Esophagus squamous epithelium (tissue), 5 donors: ENCODE data around the gene CHI3L1. TPM values are rescaled to one million over a fixed set of nuclear protein-coding genes. Genes with fewer than 3 reads are reported as not detected.

Experiments
- DNase-seq: peaks from one replicate; lab custom pipeline; 2025; lab: John Stamatoyannopoulos, UW
- H3K27ac ChIP-seq, 4 donors: fragments of 200-600 bp; sonication (generic); one replicate each; pipeline ENCODE4 v1.5.1; 2016 to 2019; ENCODE audit warnings: mild to moderate bottlenecking in 1 of 4
- H3K27me3 ChIP-seq, 4 donors: fragments of 200-600 bp; sonication (generic); 1 replicate in 3 of 4; 2 replicates in 1 of 4; pipeline versions ENCODE4 v1.5.1 to v1.6.0; 2017 to 2021; ENCODE audit warnings: antibody characterized with exemption in 1 of 4
- H3K36me3 ChIP-seq, 3 donors: fragments of 200-600 bp; sonication (generic); one replicate each; pipeline ENCODE4 v1.5.1; 2016 to 2019
- H3K4me1 ChIP-seq, 3 donors: fragments of 200-600 bp; sonication (generic); one replicate each; pipeline ENCODE4 v1.5.1; 2017 to 2019
- H3K4me3 ChIP-seq, 4 donors: fragments of 200-600 bp; sonication (generic); 1 replicate in 3 of 4; 2 replicates in 1 of 4; pipeline ENCODE4 v1.5.1; 2016 to 2019; ENCODE audit warnings: mild to moderate bottlenecking in 2 of 4, moderate library complexity in 1 of 4
- H3K9me3 ChIP-seq, 3 donors: fragments of 200-600 bp; sonication (generic); one replicate each; pipeline ENCODE4 v1.5.1; 2016 to 2019
- CTCF ChIP-seq, 6 experiments: fragments of 450-650 bp in 4 of 6; fragments of 200-600 bp in 2 of 6; sonication (generic) in 2 of 6; IDR thresholded peaks; one replicate each; pipeline ENCODE4 v1.5.1; 2016 to 2019; ENCODE audit warnings: antibody characterized with exemption in 6 of 6, mild to moderate bottlenecking in 4 of 6, moderate library complexity in 4 of 6
- POLR2A ChIP-seq, 4 donors: fragments of 450-650 bp; IDR thresholded peaks; one replicate each; pipeline ENCODE4 v1.6.1; 2017; ENCODE audit warnings: antibody characterized with exemption in 4 of 4, mild to moderate bottlenecking in 4 of 4, moderate library complexity in 3 of 4
- WGBS, 2 donors: methylation state at CpG; one replicate each; pipeline ENCODE4 v1.1.5; 2018; 5-methylcytosine and 5-hydroxymethylcytosine counted together
- intact Hi-C: fragments of 100-400 bp; cut with DNase I; formaldehyde crosslinking; loops from one replicate; pipeline ENCODE4 v1.15.0; 2022
- total RNA-seq, 4 donors: library from RNA; depleted of rRNA; stranded (reverse); fragments of >200 nt; gene quantifications; one replicate each; pipeline ENCODE4 v1.1.0, GENCODE V29; 2016
- donor health status: DM: yes; HTN: yes; CAD: no.

The CHI3L1 gene
- total RNA-seq, 4 donors from 2014 or later: 0.38 to 10.9 (median 9.1) TPM

GRCh38 chr1:203163891-203164635 lies 22.4 kb downstream of the CHI3L1 start:
- DNase-seq: no peak
- Histone ChIP-seq H3K4me1 (no peaks in the 10 kb centered on the region), H3K27me3 (peaks cover 0 to 29% (median 0%) of the 10 kb centered on the region in 4 donors), H3K9me3 (no peaks in the 10 kb centered on the region), H3K27ac (no peak overlapping the region), H3K4me3 (no peak overlapping the region), H3K36me3 (no peaks in the 10 kb centered on the region)
- WGBS, 2 donors: 68 to 78% methylated on average over 5 to 7 of the region's 7 CpGs
- no peak for TF ChIP-seq CTCF (IDR thresholded peaks at IDR 0.05)
- no peak for TF ChIP-seq POLR2A (IDR thresholded peaks at IDR 0.05)
- intact Hi-C loops: no loop called here

GRCh38 chr1:203162403-203162802 lies 24.1 kb downstream of the CHI3L1 start:
- DNase-seq: no peak
- Histone ChIP-seq H3K36me3 (no peaks in the 10 kb centered on the region), H3K4me1 (no peaks in the 10 kb centered on the region), H3K27me3 (peaks cover 0 to 31% (median 0%) of the 10 kb centered on the region in 4 donors), H3K27ac (no peak overlapping the region), H3K4me3 (no peak overlapping the region), H3K9me3 (peaks cover 0 to 6% (median 4%) of the 10 kb centered on the region in 3 donors)
- TF ChIP-seq CTCF (IDR thresholded peaks at IDR 0.05) (no peak), POLR2A (IDR thresholded peaks at IDR 0.05) (no peak)
- intact Hi-C loops: no loop called here
- WGBS, 2 donors: 58% methylated on average over 1 of the region's 1 CpG; no CpG with 5 or more reads in 1 of the 2 donors

- TF ChIP-seq POLR2A (IDR thresholded peaks at IDR 0.05): no peak
- no peak for TF ChIP-seq CTCF (IDR thresholded peaks at IDR 0.05)
- Histone ChIP-seq H3K27me3 (peaks cover 0 to 27% (median 0%) of the 10 kb centered on the region in 4 donors), H3K27ac (no peak overlapping the region), H3K9me3 (peaks cover 0 to 6% (median 4%) of the 10 kb centered on the region in 3 donors), H3K36me3 (no peaks in the 10 kb centered on the region), H3K4me1 (no peaks in the 10 kb centered on the region), H3K4me3 (no peak overlapping the region)
- intact Hi-C loops: no loop called here
- WGBS, 2 donors: 79 to 100% methylated on average over 4 to 10 of the region's 11 CpGs
- DNase-seq: no peak
Observed at GRCh38 chr1:203161703-203162102, 24.8 kb downstream of the CHI3L1 start.

- DNase-seq: no peak
- no peak overlapping the region for H3K27ac ChIP-seq
- peaks cover 0 to 6% (median 4%) of the 10 kb centered on the region in 3 donors for H3K9me3 ChIP-seq
- WGBS, 2 donors: 47 to 80% methylated on average over 4 to 5 of the region's 6 CpGs
- H3K4me1 ChIP-seq: no peaks in the 10 kb centered on the region
- no peak overlapping the region for H3K4me3 ChIP-seq
- TF ChIP-seq CTCF (IDR thresholded peaks at IDR 0.05) (no peak), POLR2A (IDR thresholded peaks at IDR 0.05) (no peak)
- no peaks in the 10 kb centered on the region for H3K36me3 ChIP-seq
- peaks cover 0 to 28% (median 0%) of the 10 kb centered on the region in 4 donors for H3K27me3 ChIP-seq
- intact Hi-C loops: no loop called here
Observed at GRCh38 chr1:203161175-203161574, 25.3 kb downstream of the CHI3L1 start.

- 50 to 63% methylated on average over 1 of the region's 1 CpG for WGBS, 2 donors
- intact Hi-C loops: no loop called here
Observed at GRCh38 chr1:203159844-203160243, 26.7 kb downstream of the CHI3L1 start.

More at GRCh38 chr1:203159844-203160243, 26.7 kb downstream of the CHI3L1 start:
- no peak for TF ChIP-seq CTCF (IDR thresholded peaks at IDR 0.05)
- TF ChIP-seq POLR2A (IDR thresholded peaks at IDR 0.05): no peak
- Histone ChIP-seq H3K27me3 (peaks cover 0 to 38% (median 0%) of the 10 kb centered on the region in 4 donors), H3K4me3 (no peak overlapping the region), H3K4me1 (no peaks in the 10 kb centered on the region), H3K36me3 (no peaks in the 10 kb centered on the region), H3K9me3 (peaks cover 0 to 6% (median 4%) of the 10 kb centered on the region in 3 donors), H3K27ac (no peak overlapping the region)
- DNase-seq: no peak
